Measurements from ENCODE around the gene CLBA1. TPM values are rescaled to one million over a fixed set of nuclear protein-coding genes. Genes with fewer than 3 reads are reported as not detected.
"Not testable (repeated sequence)": the region's sequence is repeated elsewhere in the genome, so short reads cannot be mapped to it uniquely, and the experiment has no call there.

Gene CLBA1
- total RNA-seq, 2 experiments from 2014 or later, result 0.38 to 0.68 TPM

- DNase-seq; H3K27ac Mint-ChIP-seq; CTCF ChIA-PET; H3K4me1 Mint-ChIP-seq; H3K36me3 Mint-ChIP-seq (ENCODE audit: low read depth); H3K4me3 Mint-ChIP-seq; POLR2A ChIA-PET; H3K9me3 Mint-ChIP-seq: not testable (repeated sequence)
- peaks cover 14% of the 10 kb centered on the region for H3K27me3 Mint-ChIP-seq
Measured at GRCh38 chr14:104943216-104944015, 42.2 kb upstream of the CLBA1 start.

- CTCF ChIA-PET; H3K27ac Mint-ChIP-seq; H3K36me3 Mint-ChIP-seq (ENCODE audit: low read depth); H3K27me3 Mint-ChIP-seq; H3K4me1 Mint-ChIP-seq; H3K4me3 Mint-ChIP-seq; POLR2A ChIA-PET; DNase-seq; H3K9me3 Mint-ChIP-seq: not testable (repeated sequence)
Measured at GRCh38 chr14:104944016-104944308, 41.6 kb upstream of the CLBA1 start.

DNA sequence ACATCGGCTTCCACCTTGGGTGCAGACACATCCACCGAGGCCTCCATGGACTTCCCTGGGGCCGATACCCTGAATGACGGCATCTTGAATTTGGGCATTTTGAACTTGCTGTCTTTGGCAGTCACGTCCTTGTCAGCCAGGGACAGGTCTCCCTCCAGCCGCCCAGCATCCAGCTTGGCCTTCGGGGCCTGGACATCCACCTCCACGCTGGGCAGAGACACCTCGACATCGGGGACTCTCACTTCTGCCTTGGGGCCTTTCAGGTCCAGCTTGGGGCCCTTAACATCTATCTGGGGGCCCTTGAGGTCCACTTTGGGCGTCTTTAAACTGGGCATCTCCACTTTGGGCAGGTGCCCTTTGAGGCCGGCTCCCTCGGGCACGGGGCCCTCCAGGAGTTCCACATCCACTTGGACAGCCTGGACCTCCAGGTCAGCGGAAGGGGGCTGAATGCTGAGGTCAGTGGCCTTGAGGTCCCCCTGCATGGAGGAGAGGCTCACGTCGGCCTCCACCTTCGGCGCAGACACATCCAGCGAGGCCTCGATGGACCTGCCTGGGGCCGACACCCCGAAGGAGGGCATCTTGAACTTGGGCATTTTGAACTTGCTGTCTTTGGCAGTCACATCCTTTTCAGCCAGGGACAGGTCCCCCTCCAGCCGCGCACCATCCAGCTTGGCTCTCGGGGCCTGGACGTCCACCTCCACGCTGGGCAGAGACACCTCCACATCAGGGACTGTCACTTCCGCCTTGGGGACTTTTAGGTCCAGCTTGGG, 41.0 kb upstream of the CLBA1 start:
- DNase-seq; H3K27me3 Mint-ChIP-seq; H3K27ac Mint-ChIP-seq; POLR2A ChIA-PET; CTCF ChIA-PET; H3K4me1 Mint-ChIP-seq; H3K4me3 Mint-ChIP-seq; H3K36me3 Mint-ChIP-seq (ENCODE audit: low read depth); H3K9me3 Mint-ChIP-seq: not testable (repeated sequence)

GRCh38 chr14:104945266-104945665, 40.3 kb upstream of the CLBA1 start:
- H3K4me1 Mint-ChIP-seq; DNase-seq; H3K27ac Mint-ChIP-seq; H3K36me3 Mint-ChIP-seq (ENCODE audit: low read depth); H3K27me3 Mint-ChIP-seq; POLR2A ChIA-PET; H3K9me3 Mint-ChIP-seq; CTCF ChIA-PET; H3K4me3 Mint-ChIP-seq: not testable (repeated sequence)

DNA sequence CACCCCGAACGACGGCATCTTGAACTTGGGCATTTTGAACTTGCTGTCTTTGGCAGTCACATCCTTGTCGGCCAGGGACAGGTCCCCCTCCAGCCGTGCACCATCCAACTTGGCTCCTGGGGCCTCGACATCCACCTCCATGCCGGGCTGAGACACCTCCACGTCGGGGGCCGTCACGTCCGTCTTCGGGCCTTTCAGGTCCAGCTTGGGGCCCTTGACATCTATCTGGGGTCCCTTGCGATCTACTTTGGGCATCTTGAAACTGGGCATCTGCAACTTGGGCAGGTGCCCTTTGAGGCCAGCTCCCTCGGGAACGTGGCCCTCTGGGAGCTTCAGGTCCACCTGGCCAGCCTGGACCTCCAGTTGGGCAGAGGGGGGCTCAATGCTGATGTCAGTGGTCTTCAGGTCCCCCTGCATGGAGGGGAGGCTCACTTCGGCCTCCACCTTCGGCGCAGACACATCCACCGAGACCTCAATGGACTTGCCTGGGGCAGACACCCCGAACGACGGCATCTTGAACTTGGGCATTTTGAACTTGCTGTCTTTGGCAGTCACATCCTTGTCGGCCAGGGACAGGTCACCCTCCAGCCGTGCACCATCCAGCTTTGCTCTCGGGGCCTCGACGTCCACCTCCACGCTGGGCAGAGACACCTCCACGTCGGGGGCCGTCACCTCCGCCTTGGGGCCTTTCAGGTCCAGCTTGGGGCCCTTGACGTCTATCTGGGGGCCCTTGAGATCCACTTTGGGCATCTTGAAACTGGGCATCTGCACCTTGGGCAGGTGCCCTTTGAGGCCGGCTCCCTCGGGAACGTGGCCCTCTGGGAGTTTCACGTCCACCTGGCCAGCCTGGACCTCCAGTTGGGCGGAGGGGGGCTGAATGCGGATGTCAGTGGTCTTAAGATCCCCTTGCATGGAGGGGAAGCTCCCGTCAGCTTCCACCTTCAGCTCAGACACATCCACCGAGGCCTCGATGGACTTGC, 39.3 kb upstream of the CLBA1 start:
- H3K4me1 Mint-ChIP-seq, result not testable (repeated sequence)

DNA sequence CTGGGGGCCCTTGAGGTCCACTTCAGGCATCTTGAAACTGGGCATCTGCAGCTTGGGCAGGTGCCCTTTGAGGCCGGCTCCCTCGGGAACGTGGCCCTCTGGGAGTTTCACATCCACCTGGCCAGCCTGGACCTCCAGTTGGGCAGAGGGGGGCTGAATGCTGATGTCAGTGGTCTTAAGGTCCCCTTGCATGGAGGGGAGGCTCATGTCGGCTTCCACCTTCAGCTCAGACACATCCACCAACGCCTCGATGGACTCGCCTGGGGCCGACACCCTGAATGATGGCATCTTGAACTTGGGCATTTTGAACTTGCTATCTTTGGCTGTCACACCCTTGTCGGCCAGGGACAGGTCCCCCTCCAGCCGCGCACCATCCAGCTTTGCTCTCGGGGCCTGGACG, 38.4 kb upstream of the CLBA1 start:
- H3K4me1 Mint-ChIP-seq; H3K36me3 Mint-ChIP-seq (ENCODE audit: low read depth); DNase-seq; CTCF ChIA-PET; H3K9me3 Mint-ChIP-seq; H3K4me3 Mint-ChIP-seq; H3K27me3 Mint-ChIP-seq; POLR2A ChIA-PET; H3K27ac Mint-ChIP-seq: not testable (repeated sequence)

More for the DNA sequence above, 39.3 kb upstream of the CLBA1 start:
- CTCF ChIA-PET; H3K27me3 Mint-ChIP-seq; H3K36me3 Mint-ChIP-seq (ENCODE audit: low read depth); H3K9me3 Mint-ChIP-seq; POLR2A ChIA-PET; H3K27ac Mint-ChIP-seq; DNase-seq; H3K4me3 Mint-ChIP-seq: not testable (repeated sequence)

DNA sequence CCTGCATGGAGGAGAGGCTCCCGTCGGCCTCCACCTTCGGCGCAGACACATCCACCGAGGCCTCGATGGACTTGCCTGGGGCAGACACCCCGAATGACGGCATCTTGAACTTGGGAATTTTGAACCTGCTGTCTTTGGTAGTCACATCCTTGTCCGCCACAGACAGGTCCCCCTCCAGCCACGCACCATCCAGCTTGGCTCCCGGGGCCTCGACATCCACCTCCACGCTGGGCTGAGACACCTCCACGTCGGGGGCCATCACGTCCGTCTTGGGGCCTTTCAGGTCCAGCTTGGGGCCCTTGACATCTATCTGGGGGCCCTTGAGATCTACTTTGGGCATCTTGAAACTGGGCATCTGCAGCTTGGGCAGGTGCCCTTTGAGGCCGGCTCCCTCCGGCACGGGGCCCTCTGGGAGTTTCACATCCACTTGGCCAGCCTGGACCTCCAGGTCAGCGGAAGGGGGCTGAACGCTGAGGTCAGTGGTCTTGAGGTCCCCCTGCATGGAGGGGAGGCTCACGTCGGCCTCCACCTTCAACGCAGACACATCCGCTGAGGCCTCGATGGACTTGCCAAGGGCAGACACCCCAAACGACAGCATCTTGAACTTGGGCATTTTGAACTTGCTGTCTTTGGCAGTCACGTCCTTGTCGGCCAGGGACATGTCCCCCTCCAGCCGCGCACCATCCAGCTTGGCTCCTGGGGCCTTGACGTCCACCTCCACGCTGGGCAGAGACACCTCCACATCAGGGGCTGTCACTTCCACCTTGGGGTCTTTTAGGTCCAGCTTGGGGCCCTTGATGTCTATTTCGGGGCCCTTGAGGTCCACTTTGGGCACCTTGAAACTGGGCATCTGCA, 37.5 kb upstream of the CLBA1 start:
- H3K4me1 Mint-ChIP-seq; CTCF ChIA-PET; H3K27ac Mint-ChIP-seq; DNase-seq; H3K27me3 Mint-ChIP-seq; H3K9me3 Mint-ChIP-seq; H3K4me3 Mint-ChIP-seq; POLR2A ChIA-PET; H3K36me3 Mint-ChIP-seq (ENCODE audit: low read depth): not testable (repeated sequence)

DNA sequence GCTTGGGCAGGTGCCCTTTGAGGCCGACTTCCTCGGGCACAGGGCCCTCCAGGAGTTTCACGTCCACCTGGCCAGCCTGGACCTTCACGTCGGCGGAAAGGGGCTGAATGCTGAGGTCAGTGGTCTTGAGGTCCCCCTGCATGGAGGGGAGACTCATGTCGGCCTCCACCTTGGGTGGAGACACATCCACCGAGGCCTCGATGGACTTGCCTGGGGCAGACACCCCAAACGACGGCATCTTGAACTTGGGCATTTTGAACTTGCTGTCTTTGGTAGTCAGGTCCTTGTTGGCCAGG, 36.9 kb upstream of the CLBA1 start:
- CTCF ChIA-PET, result no interaction called here
- Mint-ChIP-seq H3K36me3 (ENCODE audit: low read depth) (no peaks in the 10 kb centered on the region), H3K27me3 (no peaks in the 10 kb centered on the region), H3K9me3 (no peaks in the 10 kb centered on the region), H3K27ac (no peak overlapping the region), H3K4me3 (no peak overlapping the region), H3K4me1 (no peaks in the 10 kb centered on the region)
- POLR2A ChIA-PET, result no interaction called here
- no peak for DNase-seq

DNA sequence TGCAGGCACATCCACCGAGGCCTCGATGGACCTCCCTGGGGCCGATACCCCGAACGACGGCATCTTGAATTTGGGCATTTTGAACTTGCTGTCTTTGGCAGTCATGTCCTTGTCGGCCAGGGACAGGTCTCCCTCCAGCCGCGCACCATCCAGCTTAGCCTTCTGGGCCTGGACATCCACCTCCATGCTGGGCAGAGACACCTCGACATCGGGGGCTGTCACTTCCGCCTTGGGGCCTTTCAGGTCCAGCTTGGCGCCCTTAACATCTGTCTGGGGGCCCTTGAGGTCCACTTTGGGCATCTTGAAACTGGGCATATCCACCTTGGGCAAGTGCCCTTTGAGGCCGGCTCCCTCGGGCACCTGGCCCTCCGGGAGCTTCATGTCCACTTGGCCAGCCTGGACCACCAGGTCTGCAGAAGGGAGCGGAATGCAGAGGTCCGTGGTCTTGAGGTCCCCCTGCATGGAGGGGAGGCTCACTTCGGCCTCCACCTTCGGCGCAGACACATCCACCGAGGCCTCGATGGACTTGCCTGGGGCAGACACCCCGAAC, 36.1 kb upstream of the CLBA1 start:
- H3K27ac Mint-ChIP-seq; H3K9me3 Mint-ChIP-seq; DNase-seq; CTCF ChIA-PET; H3K36me3 Mint-ChIP-seq (ENCODE audit: low read depth); H3K4me3 Mint-ChIP-seq; H3K27me3 Mint-ChIP-seq; POLR2A ChIA-PET; H3K4me1 Mint-ChIP-seq: not testable (repeated sequence)

- CTCF ChIA-PET, result no interaction called here
- POLR2A ChIA-PET, result no interaction called here
- Mint-ChIP-seq H3K4me3 (no peak overlapping the region), H3K27ac (no peak overlapping the region), H3K27me3 (no peaks in the 10 kb centered on the region), H3K36me3 (ENCODE audit: low read depth) (no peaks in the 10 kb centered on the region), H3K4me1 (no peaks in the 10 kb centered on the region), H3K9me3 (no peaks in the 10 kb centered on the region)
- no peak for DNase-seq
Measured at GRCh38 chr14:104950021-104950420, 35.6 kb upstream of the CLBA1 start.

GRCh38 chr14:104950701-104951100, 34.9 kb upstream of the CLBA1 start:
- H3K27ac Mint-ChIP-seq; H3K4me1 Mint-ChIP-seq; CTCF ChIA-PET; POLR2A ChIA-PET; H3K4me3 Mint-ChIP-seq; DNase-seq; H3K27me3 Mint-ChIP-seq; H3K36me3 Mint-ChIP-seq (ENCODE audit: low read depth); H3K9me3 Mint-ChIP-seq: not testable (repeated sequence)

DNA sequence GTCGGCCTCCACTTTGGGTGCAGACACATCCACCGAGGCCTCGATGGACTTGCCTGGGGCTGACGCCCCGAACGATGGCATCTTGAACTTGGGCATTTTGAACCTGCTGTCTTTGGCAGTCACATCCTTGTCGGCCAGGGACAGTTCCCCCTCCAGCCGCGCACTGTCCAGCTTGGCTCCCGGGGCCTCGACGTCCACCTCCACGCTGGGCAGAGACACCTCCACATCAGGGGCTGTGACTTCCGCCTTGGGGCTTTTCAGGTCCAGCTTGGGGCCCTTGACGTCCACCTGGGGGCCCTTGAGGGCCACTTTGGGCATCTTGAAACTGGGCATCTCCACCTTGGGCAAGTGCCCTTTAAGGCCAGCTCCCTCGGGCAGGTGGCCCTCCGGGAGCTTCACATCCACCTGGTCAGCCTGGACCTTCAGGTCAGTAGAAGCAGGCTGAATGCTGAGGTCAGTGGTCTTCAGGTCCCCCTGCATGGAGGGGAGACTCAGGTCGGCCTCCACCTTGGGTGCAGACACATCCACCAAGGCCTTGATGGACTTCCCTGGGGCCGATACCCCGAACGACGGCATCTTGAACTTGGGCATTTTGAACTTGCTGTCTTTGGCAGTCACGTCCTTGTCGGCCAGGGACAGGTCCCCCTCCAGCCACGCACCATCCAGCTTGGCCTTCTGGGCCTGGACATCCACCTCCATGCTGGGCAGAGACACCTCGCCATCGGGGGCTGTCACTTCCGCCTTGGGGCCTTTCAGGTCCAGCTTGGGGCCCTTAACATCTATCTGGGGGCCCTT, 33.5 kb upstream of the CLBA1 start:
- not testable (repeated sequence) for DNase-seq

More for the DNA sequence above, 33.5 kb upstream of the CLBA1 start:
- H3K4me1 Mint-ChIP-seq; H3K36me3 Mint-ChIP-seq (ENCODE audit: low read depth); H3K9me3 Mint-ChIP-seq; H3K27me3 Mint-ChIP-seq; H3K4me3 Mint-ChIP-seq; H3K27ac Mint-ChIP-seq; CTCF ChIA-PET; POLR2A ChIA-PET: not testable (repeated sequence)

Measured in activated CD4-positive, alpha-beta memory T cell treated with anti-CD3 and anti-CD28 coated beads, Interleukin-2, amount 10 ng/mL, durations not matched to agents 7 days and 5 days (primary cell).